ENCODE measurements around the gene ZNF677. TPM values are rescaled to one million over a fixed set of nuclear protein-coding genes. Genes with fewer than 3 reads are reported as not detected.
"Not testable (repeated sequence)": the region's sequence is repeated elsewhere in the genome, so short reads cannot be mapped to it uniquely, and the experiment has no call there.

Gene ZNF677
- total and polyA plus RNA-seq, 9 of the 15 experiments (the other 6 are each of a cell fraction or from before 2014, with no cell fraction given): 1.5 to 2.3 (median 1.8) TPM

DNA sequence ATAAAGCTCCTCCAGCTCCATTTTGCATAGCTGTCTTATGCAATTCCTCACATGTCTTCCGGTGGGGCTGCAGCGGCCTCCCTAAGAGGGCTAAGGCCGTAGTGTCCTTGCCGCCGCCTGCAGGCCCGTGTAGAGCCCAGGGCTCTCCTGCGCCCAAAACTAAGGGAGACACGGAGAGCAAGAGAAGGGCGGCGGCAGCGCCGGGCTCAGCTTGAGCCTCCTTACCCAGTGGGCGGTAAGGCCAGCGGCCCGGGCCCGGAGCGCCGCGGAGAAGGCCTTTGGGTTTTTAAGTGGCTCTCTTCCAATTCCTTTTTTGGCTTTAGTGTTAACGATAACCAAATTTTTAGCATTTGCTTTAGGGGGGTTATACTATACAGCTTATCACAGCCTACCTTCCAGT, 30.1 kb downstream of the ZNF677 start (continued):
- TF ChIP-seq, protein P1, sequence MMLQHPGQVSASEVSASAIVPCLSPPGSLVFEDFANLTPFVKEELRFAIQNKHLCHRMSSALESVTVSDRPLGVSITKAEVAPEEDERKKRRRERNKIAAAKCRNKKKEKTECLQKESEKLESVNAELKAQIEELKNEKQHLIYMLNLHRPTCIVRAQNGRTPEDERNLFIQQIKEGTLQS (IDR thresholded peaks at IDR 0.05): no peak
- TF ChIP-seq, protein P1 (CRISPR knock-in tag; conservative IDR thresholded peaks at IDR 0.05): no peak
- TF ChIP-seq, protein P2, sequence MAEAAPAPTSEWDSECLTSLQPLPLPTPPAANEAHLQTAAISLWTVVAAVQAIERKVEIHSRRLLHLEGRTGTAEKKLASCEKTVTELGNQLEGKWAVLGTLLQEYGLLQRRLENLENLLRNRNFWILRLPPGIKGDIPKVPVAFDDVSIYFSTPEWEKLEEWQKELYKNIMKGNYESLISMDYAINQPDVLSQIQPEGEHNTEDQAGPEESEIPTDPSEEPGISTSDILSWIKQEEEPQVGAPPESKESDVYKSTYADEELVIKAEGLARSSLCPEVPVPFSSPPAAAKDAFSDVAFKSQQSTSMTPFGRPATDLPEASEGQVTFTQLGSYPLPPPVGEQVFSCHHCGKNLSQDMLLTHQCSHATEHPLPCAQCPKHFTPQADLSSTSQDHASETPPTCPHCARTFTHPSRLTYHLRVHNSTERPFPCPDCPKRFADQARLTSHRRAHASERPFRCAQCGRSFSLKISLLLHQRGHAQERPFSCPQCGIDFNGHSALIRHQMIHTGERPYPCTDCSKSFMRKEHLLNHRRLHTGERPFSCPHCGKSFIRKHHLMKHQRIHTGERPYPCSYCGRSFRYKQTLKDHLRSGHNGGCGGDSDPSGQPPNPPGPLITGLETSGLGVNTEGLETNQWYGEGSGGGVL (CRISPR knock-in tag; IDR thresholded peaks at IDR 0.05): no peak
- no peak for TF ChIP-seq SNAPC5 (CRISPR knock-in tag; IDR thresholded peaks at IDR 0.05)

DNA sequence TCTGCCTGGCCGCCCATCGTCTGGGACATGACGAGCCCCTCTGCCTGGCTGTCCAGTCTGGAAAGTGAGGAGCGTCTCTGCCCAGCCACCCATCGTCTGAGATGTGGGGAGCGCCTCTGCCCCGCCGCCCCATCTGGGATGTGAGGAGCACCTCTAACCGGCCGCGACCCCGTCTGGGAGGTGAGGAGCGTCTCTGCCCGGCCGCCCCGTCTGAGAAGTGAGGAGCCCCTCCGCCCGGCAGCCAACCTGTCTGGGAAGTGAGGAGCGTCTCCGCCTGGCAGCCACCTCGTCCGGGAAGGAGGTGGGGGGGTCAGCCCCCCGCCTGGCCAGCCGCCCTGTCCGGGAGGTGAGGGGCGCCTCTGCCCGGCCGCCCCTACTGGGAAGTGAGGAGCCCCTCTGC, 32.0 kb downstream of the ZNF677 start:
- H3K9me3 ChIP-seq (replicated peaks; ENCODE audit: control insufficient read depth, insufficient read depth, low read depth, low read length); H3K79me2 ChIP-seq (ENCODE audit: control insufficient read depth, insufficient read depth, low read length); BruUV-seq (replicated peaks); H3K4me1 ChIP-seq (replicated peaks in 1 of 2; ENCODE audit: control insufficient read depth in 2 of 2, insufficient read depth in 2 of 2, low read length in 2 of 2); ATAC-seq; CTCF ChIA-PET (ENCODE audit: low intra/inter-chr PET ratio); H3K4me2 ChIP-seq (ENCODE audit: insufficient read depth, low read length); DNase-seq (ENCODE audit: extremely low read depth in 1 of 4, low spot score in 3 of 4); H3K36me3 ChIP-seq (ENCODE audit: control insufficient read depth, insufficient read depth, low read length); H3K9me1 ChIP-seq (ENCODE audit: control insufficient read depth, insufficient read depth, low read length); H3K9ac ChIP-seq (ENCODE audit: insufficient read depth in 1 of 2, low read depth in 2 of 2, low read length in 2 of 2); H3K27me3 ChIP-seq (ENCODE audit: control insufficient read depth in 2 of 2, insufficient read depth in 2 of 2, low read length in 2 of 2); H4K20me1 ChIP-seq (replicated peaks; ENCODE audit: control insufficient read depth, insufficient read depth, low read length); H3K4me3 ChIP-seq; H2AFZ ChIP-seq (ENCODE audit: low read depth, low read length); H3K27ac ChIP-seq (ENCODE audit: extremely low read depth, low read depth, low read length); in situ Hi-C loops (cut with MboI); POLR2A ChIA-PET; FAIRE-seq; intact Hi-C loops (cut with micrococcal nuclease): not testable (repeated sequence)
- WGBS (ENCODE audit: insufficient coverage, low coverage, missing lambda C conversion rate): 8% methylated on average over 7 of the region's 28 CpGs
